NCI-H2171 treated with DMSO at 0.1 percent for 48 hours (cell line): ENCODE data around the gene NCAPH2.
"Not testable (repeated sequence)": the region's sequence is repeated elsewhere in the genome, so short reads cannot be mapped to it uniquely, and the experiment has no call there.

Source experiments
- DNase-seq: peaks from one replicate; lab custom pipeline; 2025; lab: John Stamatoyannopoulos, UW

NCAPH2 gene

GRCh38 chr22:50519151-50519550 is 11.1 kb downstream of the NCAPH2 start:
- no peak for DNase-seq

- not testable (repeated sequence) for DNase-seq
Observed at GRCh38 chr22:50520184-50520583, 12.2 kb downstream of the NCAPH2 start.

GRCh38 chr22:50520826-50521453 is 12.9 kb downstream of the NCAPH2 start:
- no peak for DNase-seq

GRCh38 chr22:50521710-50522109 is 13.7 kb downstream of the NCAPH2 start:
- no peak for DNase-seq

- no peak for DNase-seq
Observed at GRCh38 chr22:50522208-50522805, 14.3 kb downstream of the NCAPH2 start.

GRCh38 chr22:50522806-50523438 is 14.9 kb downstream of the NCAPH2 start:
- no peak for DNase-seq

- no peak for DNase-seq
Observed at GRCh38 chr22:50523458-50523805, 15.4 kb downstream of the NCAPH2 start.

GRCh38 chr22:50523806-50524675 is 16.0 kb downstream of the NCAPH2 start:
- DNase-seq, result peak; percentile 54

GRCh38 chr22:50524676-50525103 is 16.7 kb downstream of the NCAPH2 start:
- DNase-seq, result peak; percentile 59

- peak; percentile 96 for DNase-seq
Observed at GRCh38 chr22:50525104-50525857, 17.3 kb downstream of the NCAPH2 start, which contains the start of gene SCO2. SCO2 (minus strand) TSS chr22:50525598; CDS start chr22:50524411, 1,187 bp downstream.

GRCh38 chr22:50525858-50526107 is 17.8 kb downstream of the NCAPH2 start:
- DNase-seq, result no peak

GRCh38 chr22:50526108-50526833 is 18.2 kb downstream of the NCAPH2 start:
- DNase-seq, result peak; percentile 86

- DNase-seq, result no peak
Observed at GRCh38 chr22:50526834-50527801, 19.1 kb downstream of the NCAPH2 start.

GRCh38 chr22:50527921-50528681 is 20.1 kb downstream of the NCAPH2 start:
- no peak for DNase-seq

GRCh38 chr22:50528682-50529415 is 20.8 kb downstream of the NCAPH2 start:
- no peak for DNase-seq

GRCh38 chr22:50529416-50529896 is 21.4 kb downstream of the NCAPH2 start:
- no peak for DNase-seq

- DNase-seq, result no peak
Observed at GRCh38 chr22:50529897-50530579, 22.0 kb downstream of the NCAPH2 start, which contains the start of gene TYMP. TYMP (minus strand) TSS chr22:50530012; CDS start chr22:50529709, 303 bp downstream.

GRCh38 chr22:50530580-50530876 is 22.5 kb downstream of the NCAPH2 start:
- DNase-seq, result no peak
